ENCODE measurements around the gene APLF. TPM values are rescaled to one million over a fixed set of nuclear protein-coding genes. Genes with fewer than 3 reads are reported as not detected.
"Not testable (repeated sequence)": the region's sequence is repeated elsewhere in the genome, so short reads cannot be mapped to it uniquely, and the experiment has no call there.

The APLF gene
- total and polyA plus RNA-seq, 2 donors (not counting 3 experiments of a cell fraction or from before 2014, with no cell fraction given), result 0.75 to 2.3 TPM

- POLR2A ChIA-PET, result interaction anchor here (0.6 kb wide), 1 partner anchor 840 kb away, joined by 3 read pairs; no protein-coding TSS in a partner anchor
- Histone ChIP-seq H3K9me3 (replicated peaks; ENCODE audit: control insufficient read depth, insufficient read depth, low read length) (no peaks in the 10 kb centered on the region), H3K4me3 (replicated peaks in 1 of 3; ENCODE audit: insufficient read depth in 1 of 3, low read depth in 1 of 3, low read length in 3 of 3) (no peak overlapping the region), H3K9ac (replicated peaks; ENCODE audit: extremely low read depth, insufficient read depth, low read length) (no peak overlapping the region), H3K27me3 (ENCODE audit: control insufficient read depth in 2 of 2, insufficient read depth in 2 of 2, low read length in 2 of 2) (peaks cover 0 to 4% of the 10 kb centered on the region in 2 experiments), H3K4me2 (ENCODE audit: insufficient read depth, low read length) (no peak overlapping the region), H4K20me1 (replicated peaks; ENCODE audit: control insufficient read depth, extremely low read depth, insufficient read depth, low read length) (no peaks in the 10 kb centered on the region), H3K27ac (ENCODE audit: insufficient read depth, low read depth, low read length) (no peak overlapping the region), H3K79me2 (ENCODE audit: control insufficient read depth, insufficient read depth, low read length) (no peaks in the 10 kb centered on the region), H3K4me1 (ENCODE audit: control insufficient read depth, extremely low read depth, insufficient read depth, low read length) (no peaks in the 10 kb centered on the region), H2AFZ (ENCODE audit: low read depth, low read length) (no peak overlapping the region), H3K36me3 (ENCODE audit: control insufficient read depth in 2 of 2, extremely low read depth in 1 of 2, insufficient read depth in 2 of 2, low read length in 2 of 2) (no peaks in the 10 kb centered on the region), H3K9me1 (replicated peaks; ENCODE audit: control insufficient read depth, extremely low read depth, insufficient read depth, low read length) (no peaks in the 10 kb centered on the region)
- intact Hi-C loops (cut with micrococcal nuclease), result loop anchor here (1.0 kb wide), 2 partner anchors 107 to 132 kb away; no protein-coding TSS in a partner anchor
- CTCF ChIA-PET, result interaction anchor here (0.6 to 8.6 kb wide), 79 partner anchors 9 to 395 kb away, joined by 3 to 290 read pairs (median 5); partner anchors contain the start of genes APLF, FBXO48 and PROKR1
- FAIRE-seq, result peak; percentile 12
- dilution Hi-C loops (cut with MboI; ENCODE audit: extremely low pct_ligation_motif_present, low sequenced_read_pairs), result no loop called here
- TF ChIP-seq, protein P1, sequence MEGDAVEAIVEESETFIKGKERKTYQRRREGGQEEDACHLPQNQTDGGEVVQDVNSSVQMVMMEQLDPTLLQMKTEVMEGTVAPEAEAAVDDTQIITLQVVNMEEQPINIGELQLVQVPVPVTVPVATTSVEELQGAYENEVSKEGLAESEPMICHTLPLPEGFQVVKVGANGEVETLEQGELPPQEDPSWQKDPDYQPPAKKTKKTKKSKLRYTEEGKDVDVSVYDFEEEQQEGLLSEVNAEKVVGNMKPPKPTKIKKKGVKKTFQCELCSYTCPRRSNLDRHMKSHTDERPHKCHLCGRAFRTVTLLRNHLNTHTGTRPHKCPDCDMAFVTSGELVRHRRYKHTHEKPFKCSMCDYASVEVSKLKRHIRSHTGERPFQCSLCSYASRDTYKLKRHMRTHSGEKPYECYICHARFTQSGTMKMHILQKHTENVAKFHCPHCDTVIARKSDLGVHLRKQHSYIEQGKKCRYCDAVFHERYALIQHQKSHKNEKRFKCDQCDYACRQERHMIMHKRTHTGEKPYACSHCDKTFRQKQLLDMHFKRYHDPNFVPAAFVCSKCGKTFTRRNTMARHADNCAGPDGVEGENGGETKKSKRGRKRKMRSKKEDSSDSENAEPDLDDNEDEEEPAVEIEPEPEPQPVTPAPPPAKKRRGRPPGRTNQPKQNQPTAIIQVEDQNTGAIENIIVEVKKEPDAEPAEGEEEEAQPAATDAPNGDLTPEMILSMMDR (IDR thresholded peaks at IDR 0.05; ENCODE audit: extremely low read depth in 1 of 2, insufficient read depth in 1 of 2, low read depth in 1 of 2, low read length in 2 of 2), result peak; percentile 75 to 77
- no peak for TF ChIP-seq MYC (IDR thresholded peaks at IDR 0.05; ENCODE audit: low read depth, low read length)
- TF ChIP-seq GATA2 (IDR thresholded peaks at IDR 0.05; ENCODE audit: insufficient read depth, insufficient read length, low read depth, low read length), result peak; percentile 44
- peak; percentile 63 for DNase-seq (ENCODE audit: low read depth, low spot score)
- BruUV-seq (replicated peaks), result no TSS peak
These were observed 127.5 kb downstream of the APLF start for GRCh38 chr2:68594674-68595492.

DNA sequence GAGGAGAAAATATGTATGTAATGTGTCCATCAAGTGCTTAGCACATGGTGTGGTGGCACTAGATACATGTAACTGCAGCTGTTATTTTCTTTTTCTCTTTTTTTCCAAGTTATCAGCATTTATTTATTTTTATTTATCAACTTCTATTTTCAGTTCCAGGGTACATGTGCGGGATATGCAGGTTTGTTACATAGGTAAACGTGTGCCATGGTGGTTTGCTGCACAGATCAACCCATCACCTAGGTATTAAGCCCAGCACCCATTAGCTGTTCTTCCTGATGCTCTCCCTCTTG lies 128.1 kb downstream of the APLF start:
- ChIA-PET POLR2A (interaction anchor here (0.6 kb wide), 1 partner anchor 840 kb away, joined by 3 read pairs; no protein-coding TSS in a partner anchor), CTCF (interaction anchor here (0.6 to 8.6 kb wide), 79 partner anchors 9 to 394 kb away, joined by 3 to 290 read pairs (median 5); partner anchors contain the start of genes APLF, FBXO48 and PROKR1)
- H3K4me2 ChIP-seq (ENCODE audit: insufficient read depth, low read length); H3K9me3 ChIP-seq (replicated peaks; ENCODE audit: control insufficient read depth, insufficient read depth, low read length); FAIRE-seq; H3K4me3 ChIP-seq (replicated peaks in 1 of 3; ENCODE audit: insufficient read depth in 1 of 3, low read depth in 1 of 3, low read length in 3 of 3); H3K27ac ChIP-seq (ENCODE audit: insufficient read depth, low read depth, low read length); H3K9me1 ChIP-seq (replicated peaks; ENCODE audit: control insufficient read depth, extremely low read depth, insufficient read depth, low read length); dilution Hi-C loops (cut with MboI; ENCODE audit: extremely low pct_ligation_motif_present, low sequenced_read_pairs); BruUV-seq (replicated peaks); H3K79me2 ChIP-seq (ENCODE audit: control insufficient read depth, insufficient read depth, low read length); H2AFZ ChIP-seq (ENCODE audit: low read depth, low read length); H4K20me1 ChIP-seq (replicated peaks; ENCODE audit: control insufficient read depth, extremely low read depth, insufficient read depth, low read length); H3K9ac ChIP-seq (replicated peaks; ENCODE audit: extremely low read depth, insufficient read depth, low read length); H3K27me3 ChIP-seq (ENCODE audit: control insufficient read depth in 2 of 2, insufficient read depth in 2 of 2, low read length in 2 of 2); H3K4me1 ChIP-seq (ENCODE audit: control insufficient read depth, extremely low read depth, insufficient read depth, low read length); H3K36me3 ChIP-seq (ENCODE audit: control insufficient read depth in 2 of 2, extremely low read depth in 1 of 2, insufficient read depth in 2 of 2, low read length in 2 of 2); DNase-seq (ENCODE audit: low read depth, low spot score): not testable (repeated sequence)
- intact Hi-C loops (cut with micrococcal nuclease), result loop anchor here (1.0 kb wide), 2 partner anchors 107 to 132 kb away; no protein-coding TSS in a partner anchor

DNA sequence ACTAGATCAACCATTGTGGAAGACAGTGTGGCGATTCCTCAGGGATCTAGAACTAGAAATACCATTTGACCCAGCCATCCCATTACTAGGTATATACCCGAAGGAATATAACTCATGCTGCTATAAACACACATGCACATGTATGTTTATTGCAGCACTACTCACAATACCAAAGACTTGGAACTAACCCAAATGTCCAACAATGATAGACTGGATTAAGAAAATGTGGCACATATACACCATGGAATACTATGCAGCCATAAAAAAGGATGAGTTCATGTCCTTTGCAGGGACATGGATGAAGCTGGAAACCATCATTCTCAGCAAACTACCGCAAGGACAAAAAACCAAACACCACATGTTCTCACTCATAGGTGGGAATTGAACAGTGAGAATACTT lies 133.1 kb downstream of the APLF start:
- H3K9me1 ChIP-seq (replicated peaks; ENCODE audit: control insufficient read depth, extremely low read depth, insufficient read depth, low read length); H3K27ac ChIP-seq (ENCODE audit: insufficient read depth, low read depth, low read length); H4K20me1 ChIP-seq (replicated peaks; ENCODE audit: control insufficient read depth, extremely low read depth, insufficient read depth, low read length); H3K4me2 ChIP-seq (ENCODE audit: insufficient read depth, low read length); H3K4me3 ChIP-seq (replicated peaks in 1 of 3; ENCODE audit: insufficient read depth in 1 of 3, low read depth in 1 of 3, low read length in 3 of 3); H3K9ac ChIP-seq (replicated peaks; ENCODE audit: extremely low read depth, insufficient read depth, low read length); CTCF ChIA-PET; H2AFZ ChIP-seq (ENCODE audit: low read depth, low read length); DNase-seq (ENCODE audit: low read depth, low spot score); FAIRE-seq; H3K36me3 ChIP-seq (ENCODE audit: control insufficient read depth in 2 of 2, extremely low read depth in 1 of 2, insufficient read depth in 2 of 2, low read length in 2 of 2); H3K9me3 ChIP-seq (replicated peaks; ENCODE audit: control insufficient read depth, insufficient read depth, low read length); POLR2A ChIA-PET; dilution Hi-C loops (cut with MboI; ENCODE audit: extremely low pct_ligation_motif_present, low sequenced_read_pairs); H3K79me2 ChIP-seq (ENCODE audit: control insufficient read depth, insufficient read depth, low read length); BruUV-seq (replicated peaks); intact Hi-C loops (cut with micrococcal nuclease); H3K4me1 ChIP-seq (ENCODE audit: control insufficient read depth, extremely low read depth, insufficient read depth, low read length): not testable (repeated sequence)
- H3K27me3 ChIP-seq (ENCODE audit: control insufficient read depth in 2 of 2, insufficient read depth in 2 of 2, low read length in 2 of 2), result peaks cover 0 to 18% of the 10 kb centered on the region in 2 experiments
